Prostate gland (tissue), 2 donors: ENCODE data around the gene VPS13D. TPM values are rescaled to one million over a fixed set of nuclear protein-coding genes. Genes with fewer than 3 reads are reported as not detected.

Source experiments
- DNase-seq: peaks from one replicate; pipeline ENCODE4 v3.0.0-alpha.2; 2019; ENCODE audit warnings: low spot score
- H3K27ac ChIP-seq, 2 donors: fragments of 200-600 bp; sonication (generic); 2 replicates each; pipeline ENCODE4 v1.5.1; 2017 to 2019
- H3K27me3 ChIP-seq: fragments of 200-600 bp; sonication (generic); replicated peaks from 2 replicates; pipeline ENCODE4 v1.5.1; 2019; ENCODE audit not compliant: insufficient read depth
- H3K36me3 ChIP-seq, 2 donors: fragments of 200-600 bp; sonication (generic); 1 replicate in 1 of 2; 2 replicates in 1 of 2; pipeline versions ENCODE4 v1.5.1 to v1.8.1; 2017 to 2019
- H3K4me1 ChIP-seq: fragments of 200-600 bp; sonication (generic); replicated peaks from 2 replicates; pipeline ENCODE4 v1.5.1; 2019
- H3K4me3 ChIP-seq, 2 donors: fragments of 200-600 bp; sonication (generic); 2 replicates each; pipeline ENCODE4 v1.5.1; 2017 to 2019
- H3K9me3 ChIP-seq: fragments of 200-600 bp; sonication (generic); 2 replicates; pipeline ENCODE4 v1.5.1; 2017
- CTCF ChIP-seq, 4 experiments: fragments of 200-600 bp in 2 of 4; fragments of 450-650 bp in 2 of 4; sonication (generic) in 2 of 4; IDR thresholded peaks; 1 replicate in 3 of 4; 2 replicates in 1 of 4; pipeline ENCODE4 v1.5.1; 2016 to 2019; ENCODE audit warnings: antibody characterized with exemption in 4 of 4, mild to moderate bottlenecking in 2 of 4, moderate library complexity in 2 of 4
- POLR2A ChIP-seq: fragments of 450-650 bp; IDR thresholded peaks from one replicate; pipeline ENCODE4 v1.6.1; 2016; ENCODE audit warnings: antibody characterized with exemption, mild to moderate bottlenecking
- POLR2AphosphoS5 ChIP-seq: sonication (generic); formaldehyde crosslinking; IDR thresholded peaks from one replicate; pipeline ENCODE4 v1.6.1; 2017; ENCODE audit warnings: antibody characterized with exemption
- WGBS: methylation state at CpG from one replicate; pipeline ENCODE4 v1.1.5; 2018; 5-methylcytosine and 5-hydroxymethylcytosine counted together
- intact Hi-C: fragments of 100-400 bp; cut with DNase I; formaldehyde crosslinking; loops from one replicate; pipeline ENCODE4 v1.14.2; 2022
- total RNA-seq, 2 donors: library from RNA; depleted of rRNA; stranded (reverse); fragments of >200 nt; gene quantifications; one replicate each; pipeline ENCODE4 v1.1.0, GENCODE V29; 2016

Gene VPS13D
- total RNA-seq, 2 donors from 2014 or later: 60.7 to 80.8 TPM

GRCh38 chr1:12249748-12250147, 19.9 kb downstream of the VPS13D start:
- H3K27me3 ChIP-seq: no peaks in the 10 kb centered on the region
- intact Hi-C loops: no loop called here
- whole genome bisulfite sequencing: 94% methylated on average over 6 of the region's 6 CpGs
- DNase-seq: no peak
- no peak overlapping the region for H3K27ac ChIP-seq
- no peaks in the 10 kb centered on the region for H3K9me3 ChIP-seq
- H3K4me1 ChIP-seq: no peaks in the 10 kb centered on the region
- H3K36me3 ChIP-seq: peaks cover 0 to 15% of the 10 kb centered on the region in 2 donors
- no peak for TF ChIP-seq POLR2A
- TF ChIP-seq POLR2AphosphoS5: no peak
- no peak for TF ChIP-seq CTCF (IDR thresholded peaks at IDR 0.05)
- H3K4me3 ChIP-seq: no peak overlapping the region

GRCh38 chr1:12251442-12251841, 21.6 kb downstream of the VPS13D start:
- Histone ChIP-seq H3K9me3 (no peaks in the 10 kb centered on the region), H3K27ac (no peak overlapping the region), H3K4me1 (no peaks in the 10 kb centered on the region), H3K4me3 (no peak overlapping the region), H3K36me3 (peaks cover 0 to 15% of the 10 kb centered on the region in 2 donors), H3K27me3 (no peaks in the 10 kb centered on the region)
- 25% methylated on average over 5 of the region's 5 CpGs for WGBS
- no peak for TF ChIP-seq CTCF (IDR thresholded peaks at IDR 0.05)
- TF ChIP-seq POLR2AphosphoS5: peak; percentile 41
- peak; percentile 10 for DNase-seq
- intact Hi-C loops: no loop called here

DNA sequence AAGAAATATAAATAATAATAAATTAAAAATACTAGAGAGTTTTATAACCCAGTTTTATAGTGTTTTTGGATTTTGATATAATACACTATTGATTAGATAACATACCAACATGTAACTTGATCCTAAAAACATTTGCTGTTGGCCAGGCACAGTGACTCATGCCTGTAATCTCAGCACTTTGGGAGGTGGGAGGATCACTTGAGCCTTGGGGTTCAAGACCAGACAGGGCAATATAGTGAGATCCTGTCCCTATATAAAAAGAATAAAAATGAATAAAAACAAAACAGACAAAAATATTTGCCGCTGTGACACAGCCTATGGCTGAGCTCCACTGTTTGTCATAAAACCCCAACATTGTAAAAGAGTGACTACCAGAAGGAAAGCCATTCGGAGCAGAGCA, 26.1 kb downstream of the VPS13D start:
- H3K27ac ChIP-seq: no peak overlapping the region
- no peaks in the 10 kb centered on the region for H3K27me3 ChIP-seq
- 96% methylated on average over 2 of the region's 2 CpGs for WGBS
- H3K4me1 ChIP-seq: no peaks in the 10 kb centered on the region
- TF ChIP-seq CTCF (IDR thresholded peaks at IDR 0.05): no peak
- no peak for TF ChIP-seq POLR2A
- no peak for TF ChIP-seq POLR2AphosphoS5
- no peaks in the 10 kb centered on the region for H3K9me3 ChIP-seq
- no peak overlapping the region for H3K4me3 ChIP-seq
- H3K36me3 ChIP-seq: peaks cover 0 to 3% of the 10 kb centered on the region in 2 donors
- no peak for DNase-seq
- intact Hi-C loops: no loop called here

DNA sequence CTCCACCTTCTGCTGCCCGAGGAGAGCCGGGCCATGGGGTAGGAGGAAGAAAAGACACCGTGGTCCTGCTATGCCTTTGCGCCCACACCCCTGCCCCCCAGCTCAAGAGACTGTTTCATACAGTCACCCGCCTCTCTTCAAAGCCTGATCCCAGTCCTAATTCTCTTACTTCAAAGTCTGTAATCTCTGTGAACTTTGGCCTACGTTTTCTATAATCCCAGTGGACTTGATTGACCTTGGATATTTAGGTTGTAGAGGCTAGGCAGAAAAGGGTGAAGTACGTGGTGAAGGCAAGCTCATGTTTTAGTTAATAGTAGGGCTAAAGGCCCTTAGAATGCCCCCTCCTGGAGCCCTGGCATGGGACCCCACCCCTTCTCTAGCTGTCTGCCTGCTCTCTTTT, 28.4 kb downstream of the VPS13D start:
- no peak for DNase-seq
- Histone ChIP-seq H3K27ac (no peak overlapping the region), H3K36me3 (peaks cover 4 to 8% of the 10 kb centered on the region in 2 donors), H3K9me3 (no peaks in the 10 kb centered on the region), H3K4me3 (no peak overlapping the region), H3K4me1 (no peaks in the 10 kb centered on the region), H3K27me3 (no peaks in the 10 kb centered on the region)
- intact Hi-C loops: no loop called here
- WGBS: 90% methylated on average over 7 of the region's 7 CpGs
- TF ChIP-seq POLR2AphosphoS5: no peak
- no peak for TF ChIP-seq CTCF (IDR thresholded peaks at IDR 0.05)
- TF ChIP-seq POLR2A: no peak

DNA sequence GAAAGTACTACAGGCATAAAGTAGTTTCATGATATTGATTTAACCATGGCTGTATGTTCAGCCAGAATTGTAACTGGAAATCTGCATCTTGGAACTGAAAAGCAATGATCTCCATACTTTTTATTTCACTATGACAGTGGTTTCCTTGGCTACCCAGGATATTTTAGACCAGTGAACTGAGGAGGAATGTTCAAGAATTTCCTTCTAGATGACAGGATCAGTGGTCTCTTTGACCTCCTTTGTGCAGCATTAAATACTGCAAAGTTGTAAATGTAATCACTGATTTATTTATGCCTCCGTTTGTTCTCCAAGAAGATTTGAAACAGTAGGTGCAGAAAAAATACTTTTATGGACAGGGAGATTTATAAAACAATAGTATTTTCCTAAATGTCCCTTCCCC, 39.5 kb downstream of the VPS13D start:
- TF ChIP-seq POLR2AphosphoS5 (no peak), CTCF (IDR thresholded peaks at IDR 0.05) (no peak), POLR2A (no peak)
- 56% methylated on average over 1 of the region's 1 CpG for WGBS
- no peak overlapping the region for H3K4me3 ChIP-seq
- H3K27me3 ChIP-seq: no peaks in the 10 kb centered on the region
- intact Hi-C loops: no loop called here
- no peak overlapping the region for H3K27ac ChIP-seq
- no peaks in the 10 kb centered on the region for H3K9me3 ChIP-seq
- DNase-seq: no peak
- H3K36me3 ChIP-seq: peaks cover 3 to 4% of the 10 kb centered on the region in 2 donors
- H3K4me1 ChIP-seq: no peaks in the 10 kb centered on the region
